ENCODE data around the gene FER.

Gene FER

DNA sequence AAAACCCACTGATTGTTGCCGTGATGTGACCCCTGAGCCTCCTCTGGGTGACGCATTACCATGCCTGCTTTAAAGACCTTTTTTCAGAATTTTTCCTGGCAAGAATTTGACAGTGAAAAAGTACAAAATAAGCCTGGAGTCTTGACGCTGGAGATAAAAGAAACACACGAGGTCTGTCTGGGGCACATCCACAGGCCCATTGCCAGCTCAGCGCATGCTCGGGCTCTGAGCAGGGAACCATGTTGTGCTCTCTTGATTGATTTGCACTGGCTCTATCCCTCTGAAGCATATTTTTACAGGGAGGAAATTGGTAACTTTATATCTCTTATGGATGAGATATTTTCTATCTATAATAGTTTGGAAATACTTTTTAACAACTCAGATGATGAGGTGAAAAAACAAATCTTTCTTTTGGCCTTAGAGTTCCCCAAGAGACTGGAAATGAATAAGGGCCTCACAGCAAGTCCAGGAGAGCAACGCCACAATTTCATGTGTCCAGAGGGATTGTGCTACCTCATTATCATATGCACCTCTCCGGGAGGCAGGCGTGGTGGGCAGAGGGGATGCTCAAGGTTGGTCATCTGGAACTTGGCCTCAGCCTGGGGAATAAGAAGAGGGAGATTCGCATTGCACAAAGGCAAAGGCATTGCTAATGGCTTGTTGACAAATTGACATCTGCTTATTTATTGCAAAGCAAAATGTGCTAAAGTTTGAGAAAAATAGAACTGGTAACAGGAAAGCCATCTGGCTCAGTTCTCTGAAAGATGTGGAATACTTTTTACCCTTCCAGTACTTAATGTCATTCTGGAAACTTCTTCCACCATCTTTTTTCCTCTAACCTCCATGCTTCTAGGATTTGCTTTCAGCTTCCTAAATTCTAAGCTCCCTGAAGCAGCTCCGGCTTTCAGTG is 478.3 kb downstream of the FER start:
- Mint-ChIP-seq H3K36me3 (no peaks in the 10 kb centered on the region), H3K4me1 (no peaks in the 10 kb centered on the region), H3K4me3 (no peak overlapping the region), H3K27me3 (no peaks in the 10 kb centered on the region), H3K9me3 (no peaks in the 10 kb centered on the region), H3K27ac (no peak overlapping the region)
- ATAC-seq (ENCODE audit: low read depth) (no peak), DNase-seq (ENCODE audit: low spot score in 2 of 2) (no peak)

DNA sequence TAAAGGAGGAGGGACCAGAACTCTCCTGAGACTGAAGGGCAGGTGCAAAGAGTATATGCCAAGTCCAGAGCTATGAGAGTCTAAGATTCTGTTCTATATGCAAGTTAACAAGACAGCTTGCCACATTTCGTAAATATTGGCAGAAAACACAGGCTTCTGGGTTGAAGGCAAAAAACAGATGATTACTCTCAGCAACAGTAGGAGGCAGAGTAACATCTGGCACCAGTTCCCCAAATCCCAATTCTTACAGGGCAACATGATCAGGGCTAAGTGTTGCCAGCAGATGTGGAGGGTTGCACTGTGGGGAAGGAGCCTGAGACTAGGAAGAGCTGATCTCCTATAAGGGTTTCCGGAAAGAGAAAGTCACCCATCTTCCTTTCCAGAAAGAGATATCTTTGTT is 482.7 kb downstream of the FER start:
- DNase-seq (ENCODE audit: low spot score in 2 of 2) = no peak
- no peaks in the 10 kb centered on the region for H3K36me3 Mint-ChIP-seq

DNA sequence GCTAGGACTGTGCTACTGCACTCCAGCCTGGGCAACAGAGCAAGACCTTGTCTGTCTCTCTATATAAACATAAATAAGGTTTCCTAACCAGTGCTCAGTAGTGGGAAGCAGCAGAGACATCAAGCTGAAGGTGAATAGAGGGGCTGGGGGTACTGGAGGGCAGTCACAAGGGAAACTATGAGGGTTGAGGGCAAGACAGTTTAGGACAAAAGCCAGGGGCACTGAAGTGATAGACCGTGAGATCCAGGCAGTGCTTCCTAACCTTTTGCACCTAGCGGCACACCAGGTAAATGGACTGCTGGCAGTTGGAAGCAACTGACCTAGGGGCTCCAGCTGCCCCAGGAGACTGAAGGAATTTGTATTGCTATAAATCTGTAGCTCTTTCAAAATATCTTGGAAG is 483.6 kb downstream of the FER start:
- no peak for ATAC-seq (ENCODE audit: low read depth)
- peaks cover 1% of the 10 kb centered on the region for H3K27me3 Mint-ChIP-seq
- no peaks in the 10 kb centered on the region for H3K4me1 Mint-ChIP-seq
- no peak for DNase-seq (ENCODE audit: low spot score in 2 of 2)
- no peak overlapping the region for H3K4me3 Mint-ChIP-seq
- H3K9me3 Mint-ChIP-seq = peaks cover 7% of the 10 kb centered on the region
- no peak overlapping the region for H3K27ac Mint-ChIP-seq
- H3K36me3 Mint-ChIP-seq = peaks cover 3% of the 10 kb centered on the region

More for the DNA sequence above, 482.7 kb downstream of the FER start:
- no peak overlapping the region for H3K27ac Mint-ChIP-seq
- H3K27me3 Mint-ChIP-seq = peaks cover 1% of the 10 kb centered on the region
- H3K9me3 Mint-ChIP-seq = peaks cover 4% of the 10 kb centered on the region
- no peaks in the 10 kb centered on the region for H3K4me1 Mint-ChIP-seq
- H3K4me3 Mint-ChIP-seq = no peak overlapping the region
- ATAC-seq (ENCODE audit: low read depth) = no peak

DNA sequence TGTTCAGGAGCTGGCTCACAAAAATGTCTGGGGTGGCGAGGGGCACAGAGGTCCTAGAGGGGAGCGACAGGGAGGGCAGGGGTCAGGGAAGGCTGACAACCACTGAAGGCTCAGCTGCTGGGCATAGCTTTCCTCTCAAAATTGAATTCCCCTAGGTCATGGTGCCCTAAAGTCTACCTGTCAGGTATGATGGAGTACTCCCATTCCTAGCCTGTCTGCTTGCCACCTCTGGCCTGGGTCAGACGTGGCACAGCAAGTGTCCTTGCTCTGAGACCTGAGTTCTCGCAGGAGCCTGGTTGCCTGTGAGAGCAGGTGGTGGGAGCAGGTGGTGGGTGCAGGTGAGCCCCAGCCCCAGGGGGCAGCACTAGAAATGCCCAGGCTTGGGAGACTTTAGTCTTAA is 486.7 kb downstream of the FER start:
- H3K9me3 Mint-ChIP-seq = peaks cover 10% of the 10 kb centered on the region
- peaks cover 5% of the 10 kb centered on the region for H3K36me3 Mint-ChIP-seq
- no peak overlapping the region for H3K27ac Mint-ChIP-seq
- no peak for DNase-seq (ENCODE audit: low spot score in 2 of 2)
- no peaks in the 10 kb centered on the region for H3K4me1 Mint-ChIP-seq
- H3K4me3 Mint-ChIP-seq = no peak overlapping the region
- H3K27me3 Mint-ChIP-seq = peaks cover 1% of the 10 kb centered on the region
- ATAC-seq (ENCODE audit: low read depth) = no peak

GRCh38 chr5:109239456-109239855 is 491.8 kb downstream of the FER start:
- ATAC-seq (ENCODE audit: low read depth) (no peak), DNase-seq (ENCODE audit: low spot score in 2 of 2) (no peak)
- Mint-ChIP-seq H3K4me1 (no peaks in the 10 kb centered on the region), H3K9me3 (peaks cover 10% of the 10 kb centered on the region), H3K27ac (no peak overlapping the region), H3K27me3 (peaks cover 1% of the 10 kb centered on the region), H3K36me3 (peaks cover 7% of the 10 kb centered on the region), H3K4me3 (no peak overlapping the region)

- ATAC-seq (ENCODE audit: low read depth) = no peak
- no peak for DNase-seq (ENCODE audit: low spot score in 2 of 2)
- peaks cover 3% of the 10 kb centered on the region for H3K27me3 Mint-ChIP-seq
- no peaks in the 10 kb centered on the region for H3K4me1 Mint-ChIP-seq
- no peak overlapping the region for H3K4me3 Mint-ChIP-seq
- H3K27ac Mint-ChIP-seq = no peak overlapping the region
- H3K9me3 Mint-ChIP-seq = peaks cover 8% of the 10 kb centered on the region
- peaks cover 10% of the 10 kb centered on the region for H3K36me3 Mint-ChIP-seq
Observed at GRCh38 chr5:109242518-109242917, 494.8 kb downstream of the FER start.

- peaks cover 9% of the 10 kb centered on the region for H3K36me3 Mint-ChIP-seq
- no peak for DNase-seq (ENCODE audit: low spot score in 2 of 2)
- peaks cover 8% of the 10 kb centered on the region for H3K9me3 Mint-ChIP-seq
- H3K4me3 Mint-ChIP-seq = no peak overlapping the region
- H3K4me1 Mint-ChIP-seq = no peaks in the 10 kb centered on the region
- ATAC-seq (ENCODE audit: low read depth) = no peak
- H3K27ac Mint-ChIP-seq = no peak overlapping the region
- peaks cover 2% of the 10 kb centered on the region for H3K27me3 Mint-ChIP-seq
Observed at GRCh38 chr5:109246395-109246794, 498.7 kb downstream of the FER start.

Measured in memory B cell (primary cell).